ENCODE measurements around the gene DRD4.

DRD4 gene

GRCh38 chr11:620935-621814, 15.9 kb upstream of the DRD4 start:
- no peak for DNase-seq

GRCh38 chr11:621838-622237, 15.2 kb upstream of the DRD4 start:
- DNase-seq, result no peak

- DNase-seq, result no peak
Measured at GRCh38 chr11:623349-623869, 13.7 kb upstream of the DRD4 start.

GRCh38 chr11:623999-624704, 12.9 kb upstream of the DRD4 start:
- DNase-seq, result no peak

- no peak for DNase-seq
Measured at GRCh38 chr11:624705-625635, 12.1 kb upstream of the DRD4 start, which contains the start of gene CDHR5. CDHR5 (minus strand) TSS chr11:624955; CDS start chr11:624902, 53 bp downstream.

GRCh38 chr11:625636-626268, 11.3 kb upstream of the DRD4 start:
- no peak for DNase-seq

- no peak for DNase-seq
Measured at GRCh38 chr11:626475-627307, 10.4 kb upstream of the DRD4 start, which contains the start of gene SCT. SCT (minus strand) TSS chr11:627181; CDS start chr11:627143, 38 bp downstream.

GRCh38 chr11:627308-627576, 9.8 kb upstream of the DRD4 start:
- DNase-seq, result no peak

- DNase-seq, result no peak
Measured at GRCh38 chr11:628056-628455, 9.0 kb upstream of the DRD4 start.

GRCh38 chr11:629237-629583, 7.9 kb upstream of the DRD4 start:
- no peak for DNase-seq

- DNase-seq, result no peak
Measured at GRCh38 chr11:630871-631270, 6.2 kb upstream of the DRD4 start.

- no peak for DNase-seq
Measured at GRCh38 chr11:635945-636510, 1.0 kb upstream of the DRD4 start.

GRCh38 chr11:637333-637592, 194 bp downstream of the DRD4 start:
- no peak for DNase-seq

- DNase-seq, result no peak
Measured at GRCh38 chr11:637593-638521, 788 bp downstream of the DRD4 start.

GRCh38 chr11:638631-639331, 1.7 kb downstream of the DRD4 start:
- no peak for DNase-seq

- DNase-seq, result no peak
Measured at GRCh38 chr11:639332-639955, 2.4 kb downstream of the DRD4 start.

GRCh38 chr11:640021-640706, 3.1 kb downstream of the DRD4 start:
- DNase-seq, result no peak
